HepG2 (cell line): ENCODE measurements around the gene HDGF. TPM values are rescaled to one million over a fixed set of nuclear protein-coding genes. Genes with fewer than 3 reads are reported as not detected.

Source experiments
- BRD4 ChIP-seq: sonication (generic); formaldehyde crosslinking; IDR thresholded peaks from 2 replicates; pipeline ENCODE4 v1.4.0; 2020; ENCODE audit warnings: missing genetic modification reagents
- CEBPZ ChIP-seq: IDR thresholded peaks from 2 replicates; pipeline ENCODE4 v1.6.1; 2012; ENCODE audit warnings: low read length, improper control_type of control experiment
- HNF1A ChIP-seq, 2 experiments: sonication (generic) in 1 of 2; formaldehyde crosslinking in 1 of 2; IDR thresholded peaks; 2 replicates each; pipeline versions ENCODE4 v1.4.0 to v1.6.1; 2016 to 2020; ENCODE audit warnings: borderline replicate concordance in 1 of 2, low read depth in 1 of 2, mild to moderate bottlenecking in 1 of 2, missing genetic modification reagents in 1 of 2
- MAX ChIP-seq: IDR thresholded peaks from 2 replicates; pipeline ENCODE4 v1.6.1; 2012; ENCODE audit warnings: inconsistent platforms
- MEIS1 ChIP-seq: sonication (generic); formaldehyde crosslinking; IDR thresholded peaks from 2 replicates; pipeline ENCODE4 v1.9.0; 2021; ENCODE audit warnings: mild to moderate bottlenecking, missing genetic modification reagents, moderate library complexity, borderline replicate concordance
- POLR2A ChIP-seq, 2 experiments: IDR thresholded peaks; 2 replicates each; pipeline ENCODE4 v1.6.1; 2011; ENCODE audit warnings: low read depth in 2 of 2, low read length in 2 of 2, mild to moderate bottlenecking in 1 of 2, moderate library complexity in 1 of 2; ENCODE audit not compliant: insufficient read depth in 1 of 2
- POLR2AphosphoS5 ChIP-seq: IDR thresholded peaks from 2 replicates; pipeline ENCODE4 v1.6.1; 2012; ENCODE audit warnings: low read depth, low read length
- PRDM4 ChIP-seq: sonication (generic); formaldehyde crosslinking; IDR thresholded peaks from 2 replicates; pipeline ENCODE4 v1.9.0; 2021; ENCODE audit warnings: missing genetic modification reagents, borderline replicate concordance
- ZBTB25 ChIP-seq: IDR thresholded peaks from 2 replicates; pipeline ENCODE4 v1.6.1; 2018; ENCODE audit warnings: missing genetic modification reagents
- ZGPAT ChIP-seq: IDR thresholded peaks from 2 replicates; pipeline ENCODE4 v1.6.1; 2016; ENCODE audit warnings: mild to moderate bottlenecking
- ZNF160 ChIP-seq: sonication (generic); formaldehyde crosslinking; IDR thresholded peaks from 2 replicates; pipeline ENCODE4 v1.8.0; 2022; ENCODE audit warnings: mild to moderate bottlenecking, inconsistent platforms, missing genetic modification reagents
- ZNF431 ChIP-seq: sonication (generic); formaldehyde crosslinking; IDR thresholded peaks from 2 replicates; pipeline ENCODE4 v1.9.0; 2022; ENCODE audit warnings: missing genetic modification reagents, low read depth, mild to moderate bottlenecking, borderline replicate concordance
- ZNF567 ChIP-seq: sonication (generic); formaldehyde crosslinking; IDR thresholded peaks from 2 replicates; pipeline ENCODE4 v1.8.1; 2023; ENCODE audit warnings: mild to moderate bottlenecking, missing genetic modification reagents, borderline replicate concordance
- ZNF879 ChIP-seq: sonication (generic); formaldehyde crosslinking; IDR thresholded peaks from 2 replicates; pipeline ENCODE4 v1.8.1; 2023; ENCODE audit warnings: missing genetic modification reagents
- polyA plus RNA-seq, 8 experiments: library from polyadenylated mRNA; depleted of rRNA in 3 of 8; stranded (reverse) in 7 of 8; unstranded in 1 of 8; fragments of >200 nt; fragmentation: Illumina TruSeq in 4 of 8; extraction: Trizol in 4 of 8; gene quantifications; 2 replicates each; pipeline versions ENCODE4 v1.2.1 to v1.2.3, GENCODE V29; 2011 to 2016; ENCODE audit warnings: low read depth in 4 of 8, missing spikeins in 1 of 8, mixed read lengths in 1 of 8; ENCODE audit not compliant: insufficient read depth in 1 of 8
- total RNA-seq, 5 experiments: library from RNA; depleted of rRNA; stranded (reverse); fragments of >200 nt; fragmentation: Illumina TruSeq; extraction: Trizol; gene quantifications; 2 replicates each; pipeline ENCODE4 v1.2.3, GENCODE V29; 2016; ENCODE audit warnings: low read depth in 1 of 5

HDGF gene
- total and polyA plus RNA-seq, 2 of the 13 experiments (the other 11 are each of a cell fraction or from before 2014, with no cell fraction given): 156 to 196 TPM

GRCh38 chr1:156740741-156741480, 10.6 kb downstream of the HDGF start, which contains the start of gene MRPL24 (continued):
- TF ChIP-seq BRD4 (CRISPR knock-in tag) (peak; percentile 78), ZNF879 (CRISPR knock-in tag) (no peak), ZGPAT (CRISPR knock-in tag) (peak; percentile 90), HNF1A (IDR thresholded peaks at IDR 0.05; ENCODE audit: low read depth) (peak; percentile 56; the same call in 1 of the 2 replicates), HNF1A (CRISPR knock-in tag; IDR thresholded peaks at IDR 0.05; ENCODE audit: borderline replicate concordance) (peak; percentile 81; the same call in 1 of the 2 replicates), POLR2A (IDR thresholded peaks at IDR 0.05; ENCODE audit: insufficient read depth in 1 of 2, low read depth in 2 of 2, low read length in 2 of 2) (peak; percentile 66 to 85), MEIS1 (CRISPR knock-in tag) (peak; percentile 43; the same call in 1 of the 2 replicates), PRDM4 (no peak), ZNF431 (CRISPR knock-in tag) (no peak), ZBTB25 (CRISPR knock-in tag) (peak; percentile 81), MAX (peak; percentile 98), POLR2AphosphoS5 (peak; percentile 82), ZNF567 (no peak; the same call in 1 of the 2 replicates), ZNF160 (CRISPR knock-in tag) (0 out of 2 replicates have a peak, but pooled peaks have one; percentile 71), CEBPZ (no peak)
